Amniotic epithelial cell (primary cell): ENCODE results near the gene ASB10.
A peak's percentile ranks its signal among the peaks of the same experiment; 100 is the strongest.

ENCODE experiments used
- DNase-seq: peaks from one replicate; pipeline ENCODE4 v3.0.0-alpha.2; 2010; ENCODE audit warnings: low read depth

Gene ASB10, protein sequence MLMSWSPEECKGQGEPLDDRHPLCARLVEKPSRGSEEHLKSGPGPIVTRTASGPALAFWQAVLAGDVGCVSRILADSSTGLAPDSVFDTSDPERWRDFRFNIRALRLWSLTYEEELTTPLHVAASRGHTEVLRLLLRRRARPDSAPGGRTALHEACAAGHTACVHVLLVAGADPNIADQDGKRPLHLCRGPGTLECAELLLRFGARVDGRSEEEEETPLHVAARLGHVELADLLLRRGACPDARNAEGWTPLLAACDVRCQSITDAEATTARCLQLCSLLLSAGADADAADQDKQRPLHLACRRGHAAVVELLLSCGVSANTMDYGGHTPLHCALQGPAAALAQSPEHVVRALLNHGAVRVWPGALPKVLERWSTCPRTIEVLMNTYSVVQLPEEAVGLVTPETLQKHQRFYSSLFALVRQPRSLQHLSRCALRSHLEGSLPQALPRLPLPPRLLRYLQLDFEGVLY

GRCh38 chr7:151186640-151187408 is at the start of gene ASB10:
Gene ASB10 (minus strand): TSS chr7:151187250. CDS start chr7:151187130, 120 bp downstream.
- no peak for DNase-seq

- no peak for DNase-seq
These were observed 49.4 kb upstream of the ASB10 start for GRCh38 chr7:151236406-151236805.

GRCh38 chr7:151235091-151235787 is 48.2 kb upstream of the ASB10 start:
- no peak for DNase-seq

GRCh38 chr7:151233804-151234203 is 46.8 kb upstream of the ASB10 start:
- no peak for DNase-seq

DNA sequence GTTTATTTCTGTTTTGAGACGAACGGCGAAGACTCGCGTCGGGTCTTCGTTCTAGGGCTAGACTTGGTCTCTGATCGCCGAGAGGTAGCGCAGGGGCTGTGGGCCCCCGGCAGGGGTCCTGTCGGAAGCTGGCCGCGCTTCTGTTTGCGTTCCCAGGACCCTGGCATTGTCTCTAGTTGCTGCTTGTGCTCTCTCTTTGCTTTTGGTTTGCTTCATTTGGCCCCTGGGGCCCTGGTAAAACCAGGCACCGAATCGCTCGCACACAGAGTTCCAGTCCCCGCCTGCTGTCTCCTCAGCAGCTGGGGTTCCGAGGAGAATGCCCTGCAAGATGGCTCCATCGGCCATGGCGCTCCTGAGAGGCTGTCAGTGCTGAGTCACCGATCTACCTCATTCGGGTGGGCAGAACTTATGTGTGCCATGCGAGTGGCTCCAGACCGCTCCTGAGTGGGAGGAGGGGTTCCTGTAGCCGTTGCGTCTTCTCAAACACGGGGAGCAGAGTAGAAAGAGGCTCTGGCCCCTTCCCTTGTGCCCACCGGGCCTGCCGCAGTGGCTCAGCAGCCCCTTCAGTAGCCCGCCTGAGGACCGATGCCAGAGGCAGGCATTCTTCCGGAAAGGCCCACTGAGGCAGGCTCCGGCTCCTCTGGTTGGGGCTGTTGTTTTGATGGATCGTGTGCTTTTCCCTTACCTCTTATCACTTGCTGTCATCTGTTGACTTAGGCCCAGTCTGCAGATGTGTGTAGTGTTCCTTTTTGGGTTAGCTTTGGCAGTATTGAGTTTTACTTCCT is 46.1 kb upstream of the ASB10 start:
- DNase-seq = peak; percentile 87

- peak; percentile 84 for DNase-seq
These were observed 45.3 kb upstream of the ASB10 start, which contains the start of gene CHPF2 for GRCh38 chr7:151232091-151232916. Gene CHPF2 (plus strand): TSS chr7:151232483. CDS start chr7:151234012, 1,529 bp downstream.

DNA sequence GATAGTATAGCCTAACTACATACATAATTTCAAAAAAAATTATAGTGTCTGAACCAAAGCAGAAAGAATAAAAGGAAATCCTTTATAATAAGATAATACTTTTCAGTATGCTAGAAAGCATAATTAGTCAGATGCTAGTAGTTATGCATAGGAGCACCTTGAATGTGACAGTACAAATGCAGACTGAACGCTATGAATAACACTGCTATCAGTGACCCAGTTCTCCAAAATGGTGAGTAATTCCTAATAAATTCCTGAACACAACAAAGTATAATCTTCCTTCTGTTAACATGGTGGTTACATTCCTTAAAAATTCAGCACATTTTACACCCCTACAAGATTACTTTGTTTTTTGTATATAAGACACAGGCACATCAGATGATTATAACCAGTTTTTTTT is 44.0 kb upstream of the ASB10 start:
- peak; percentile 62 for DNase-seq

- no peak for DNase-seq
These were observed 42.2 kb upstream of the ASB10 start for GRCh38 chr7:151229249-151229648.

DNA sequence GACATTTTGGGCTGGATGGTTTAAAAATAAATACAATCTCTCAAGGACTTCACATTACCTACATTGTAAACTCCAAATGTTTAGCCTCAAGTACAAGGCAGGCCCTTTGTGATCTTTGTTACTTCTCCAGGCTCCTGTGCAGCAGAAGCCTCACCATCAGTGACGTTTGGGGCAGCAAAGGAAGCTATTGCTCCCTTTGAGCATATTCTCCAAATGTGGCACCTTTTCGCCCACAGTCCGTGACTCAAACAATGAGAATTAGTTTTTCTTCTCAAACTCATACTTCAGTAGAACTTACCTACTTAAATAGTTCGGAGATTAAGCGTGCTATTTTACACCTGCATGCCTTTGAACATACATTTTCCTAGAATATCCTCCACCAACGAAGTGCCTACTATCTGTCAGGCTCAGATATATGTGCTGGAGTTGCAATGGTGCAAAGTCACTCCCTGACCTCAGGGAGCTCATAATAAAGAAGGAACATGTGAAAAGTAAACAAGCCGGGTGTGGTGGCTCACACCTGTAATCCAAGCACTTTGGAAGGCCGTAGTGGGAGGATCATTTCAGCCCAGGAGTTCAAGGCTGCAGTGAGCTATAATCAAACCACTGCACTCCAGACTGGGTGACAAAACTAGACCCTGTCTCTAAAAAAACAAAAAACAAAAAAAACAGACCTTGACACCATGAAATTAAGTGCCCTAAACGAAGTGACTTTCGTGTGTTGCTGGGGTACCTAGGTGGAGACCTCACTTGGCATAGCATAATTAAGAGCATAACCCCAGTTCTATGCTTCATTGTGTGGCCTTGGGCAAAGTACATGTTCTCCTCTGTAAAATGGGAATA is 41.2 kb upstream of the ASB10 start:
- DNase-seq = no peak

DNA sequence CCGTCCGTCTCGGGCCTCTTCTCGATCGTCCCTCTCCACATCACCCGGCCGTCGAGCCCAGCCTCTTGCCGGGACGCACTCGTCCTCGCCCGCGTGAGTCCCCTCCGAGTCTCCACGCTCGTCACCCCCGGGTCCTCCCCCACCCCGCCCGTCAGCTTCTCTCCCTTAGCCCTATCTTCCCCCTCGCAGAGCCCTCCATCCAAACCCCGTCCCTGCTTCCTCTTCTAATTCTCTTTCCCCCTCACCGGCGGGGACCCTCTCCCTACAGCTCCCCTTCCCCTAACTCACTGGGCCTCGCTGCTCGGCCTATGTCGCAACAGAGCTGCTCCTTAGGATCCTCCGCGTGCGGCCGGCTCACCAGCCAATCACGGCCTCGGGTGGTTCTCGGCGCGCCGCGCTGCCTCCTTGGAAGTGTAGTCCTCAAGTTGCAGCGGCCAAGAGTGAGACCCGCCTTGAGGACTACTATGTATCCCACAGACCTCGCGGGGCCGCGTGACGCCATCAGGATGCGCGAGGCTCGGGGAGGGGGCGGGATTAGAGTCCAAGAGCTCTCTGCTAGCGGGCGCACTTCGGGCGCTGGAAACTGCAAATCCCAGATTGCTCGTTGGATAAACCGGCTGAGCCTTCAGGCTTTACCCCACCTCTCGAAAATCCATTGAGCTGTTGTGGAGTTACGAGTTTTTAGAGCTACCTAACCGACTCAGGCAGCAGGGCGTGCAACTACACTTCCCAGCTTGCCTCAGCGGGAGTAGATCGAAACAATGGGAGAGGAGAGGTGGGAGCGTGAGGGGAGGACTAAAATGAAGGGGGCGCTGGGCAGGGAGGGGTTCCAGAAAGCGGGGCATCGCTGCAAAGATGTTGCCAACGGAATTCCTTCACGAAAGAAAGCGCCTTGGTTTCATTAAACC is 40.1 kb upstream of the ASB10 start, which contains the start of gene ABCF2:
TSS of gene ABCF2 (minus strand) at position 331 of the 908 bp plus-strand sequence. CDS start 747 bp downstream, outside the sequence.
- DNase-seq = peak; percentile 99

DNA sequence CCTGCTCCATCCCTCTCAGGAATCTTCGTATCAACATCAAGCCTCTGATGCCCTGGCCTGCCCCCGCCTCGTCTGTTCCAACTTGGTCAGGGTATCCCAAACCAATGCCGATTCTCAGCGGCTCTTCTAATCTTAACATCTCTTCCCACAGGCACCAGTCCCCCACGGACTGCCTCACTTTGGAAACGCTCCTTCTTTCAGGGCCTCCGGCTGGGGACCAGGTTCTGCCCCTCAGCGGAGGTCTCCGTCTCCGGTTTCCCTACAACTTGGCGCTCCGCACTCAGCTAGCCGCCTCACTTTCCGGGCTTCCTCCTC is 39.5 kb upstream of the ASB10 start:
- DNase-seq = no peak

GRCh38 chr7:151225948-151226510 is 39.0 kb upstream of the ASB10 start:
- peak; percentile 54 for DNase-seq

DNA sequence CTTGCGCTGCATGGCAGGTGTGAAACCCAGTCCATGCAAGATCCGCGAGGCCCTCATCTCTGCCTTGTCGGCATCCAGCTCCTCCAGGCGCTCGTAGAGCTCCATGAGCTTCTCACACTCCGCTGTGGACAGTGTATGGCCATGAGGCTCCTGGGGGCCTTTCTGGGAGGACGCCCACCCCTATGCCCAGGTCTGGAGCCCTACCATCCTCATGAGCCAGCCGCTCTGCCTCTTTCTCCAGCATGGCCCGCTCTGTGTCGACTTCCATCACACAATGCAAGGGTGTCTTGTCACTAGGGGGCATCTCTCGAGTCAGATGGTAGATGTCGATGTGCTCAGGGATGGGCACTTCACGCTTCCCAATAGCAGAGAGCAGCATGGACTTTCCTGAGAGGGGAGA is 36.7 kb upstream of the ASB10 start:
- DNase-seq = no peak

GRCh38 chr7:151218170-151218569 is 31.1 kb upstream of the ASB10 start:
- DNase-seq = no peak

GRCh38 chr7:151215396-151215795 is 28.3 kb upstream of the ASB10 start:
- DNase-seq = no peak

GRCh38 chr7:151213826-151214225 is 26.8 kb upstream of the ASB10 start:
- no peak for DNase-seq

DNA sequence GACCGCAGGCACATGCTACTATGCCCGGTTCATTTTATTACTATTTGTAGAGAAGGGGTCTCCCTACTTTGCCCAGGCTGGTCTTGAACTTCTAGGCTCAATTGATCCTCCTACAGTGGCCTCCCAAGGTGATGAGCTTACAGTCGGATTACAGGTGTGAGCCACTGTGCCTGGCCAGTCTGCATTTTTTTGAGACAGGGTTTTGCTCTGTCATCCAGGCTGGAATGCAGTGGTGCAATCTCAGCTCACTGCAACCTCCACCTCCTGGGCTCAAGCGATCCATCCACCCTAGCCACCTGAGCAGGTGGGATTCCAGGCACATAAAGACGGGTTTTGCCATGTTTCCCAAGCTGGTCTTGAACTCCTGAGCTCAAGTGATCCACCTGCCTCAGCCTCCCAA is 25.6 kb upstream of the ASB10 start:
- no peak for DNase-seq

GRCh38 chr7:151211155-151211772 is 24.2 kb upstream of the ASB10 start:
- no peak for DNase-seq
